GM23338 (cell line): ENCODE data around the gene GADL1.

Source experiments
- ETS1 ChIP-seq: IDR thresholded peaks from 2 replicates; pipeline ENCODE4 v1.6.1; 2016; ENCODE audit warnings: antibody characterized with exemption
- EZH2 ChIP-seq: fragments of 200-600 bp; sonication (generic); IDR thresholded peaks from one replicate; pipeline ENCODE4 v1.8.0; 2017; ENCODE audit warnings: antibody characterized with exemption, mild to moderate bottlenecking, low read depth; ENCODE audit not compliant: unreplicated experiment
- POLR2AphosphoS5 ChIP-seq: IDR thresholded peaks from 2 replicates; pipeline ENCODE4 v1.6.1; 2016; ENCODE audit warnings: antibody characterized with exemption, low read depth
- REST ChIP-seq: IDR thresholded peaks from one replicate; pipeline ENCODE4 v1.6.1; 2018; ENCODE audit warnings: antibody characterized with exemption; ENCODE audit not compliant: unreplicated experiment
- TF ChIP-seq, protein P1 (sequence below), 2 experiments: fragments of 200-600 bp in 1 of 2; sonication (generic) in 1 of 2; conservative IDR thresholded peaks; 2 replicates each; pipeline versions ENCODE4 v1.5.1 to v1.6.1; 2016 to 2017; ENCODE audit warnings: antibody characterized with exemption in 2 of 2, low read depth in 2 of 2, mild to moderate bottlenecking in 2 of 2, moderate library complexity in 1 of 2

DNA sequence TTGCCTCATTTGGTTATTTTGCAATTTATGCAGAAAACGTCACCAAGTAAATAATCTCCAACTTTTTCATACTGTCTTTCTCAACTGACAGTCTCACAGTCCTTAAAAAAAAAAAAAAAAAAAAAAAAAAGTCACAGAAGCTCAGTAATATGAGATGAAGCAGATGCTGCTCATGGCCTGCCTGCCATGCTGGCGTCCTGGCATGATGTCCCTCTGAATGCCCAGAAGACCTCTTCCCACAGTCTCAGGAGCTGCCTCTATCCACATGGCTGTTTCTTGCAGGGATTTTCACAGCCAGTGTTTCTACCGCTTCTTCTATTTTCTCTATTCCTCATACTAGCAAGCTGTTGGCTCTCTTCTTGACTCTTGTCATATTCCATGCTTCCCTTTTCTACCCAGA, 200.3 kb downstream of the GADL1 start:
- TF ChIP-seq, protein P1, sequence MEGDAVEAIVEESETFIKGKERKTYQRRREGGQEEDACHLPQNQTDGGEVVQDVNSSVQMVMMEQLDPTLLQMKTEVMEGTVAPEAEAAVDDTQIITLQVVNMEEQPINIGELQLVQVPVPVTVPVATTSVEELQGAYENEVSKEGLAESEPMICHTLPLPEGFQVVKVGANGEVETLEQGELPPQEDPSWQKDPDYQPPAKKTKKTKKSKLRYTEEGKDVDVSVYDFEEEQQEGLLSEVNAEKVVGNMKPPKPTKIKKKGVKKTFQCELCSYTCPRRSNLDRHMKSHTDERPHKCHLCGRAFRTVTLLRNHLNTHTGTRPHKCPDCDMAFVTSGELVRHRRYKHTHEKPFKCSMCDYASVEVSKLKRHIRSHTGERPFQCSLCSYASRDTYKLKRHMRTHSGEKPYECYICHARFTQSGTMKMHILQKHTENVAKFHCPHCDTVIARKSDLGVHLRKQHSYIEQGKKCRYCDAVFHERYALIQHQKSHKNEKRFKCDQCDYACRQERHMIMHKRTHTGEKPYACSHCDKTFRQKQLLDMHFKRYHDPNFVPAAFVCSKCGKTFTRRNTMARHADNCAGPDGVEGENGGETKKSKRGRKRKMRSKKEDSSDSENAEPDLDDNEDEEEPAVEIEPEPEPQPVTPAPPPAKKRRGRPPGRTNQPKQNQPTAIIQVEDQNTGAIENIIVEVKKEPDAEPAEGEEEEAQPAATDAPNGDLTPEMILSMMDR (conservative IDR thresholded peaks at IDR 0.05; ENCODE audit: low read depth in 2 of 2): no peak
- TF ChIP-seq EZH2: no peak
- TF ChIP-seq ETS1: no peak
- TF ChIP-seq POLR2AphosphoS5: no peak
- no peak for TF ChIP-seq REST
